Skin of body (tissue), 2 donors: ENCODE measurements around the gene EPB41L1. TPM values are rescaled to one million over a fixed set of nuclear protein-coding genes. Genes with fewer than 3 reads are reported as not detected.

Experiments
- DNase-seq: peaks from one replicate; lab custom pipeline; 2025; lab: John Stamatoyannopoulos, UW
- total RNA-seq: library from RNA; depleted of rRNA; stranded (reverse); fragments of >200 nt; gene quantifications from one replicate; pipeline ENCODE4 v1.2.3, GENCODE V29; 2014

The EPB41L1 gene
- total RNA-seq, 1 donor from 2014 or later: 18.1 TPM

DNA sequence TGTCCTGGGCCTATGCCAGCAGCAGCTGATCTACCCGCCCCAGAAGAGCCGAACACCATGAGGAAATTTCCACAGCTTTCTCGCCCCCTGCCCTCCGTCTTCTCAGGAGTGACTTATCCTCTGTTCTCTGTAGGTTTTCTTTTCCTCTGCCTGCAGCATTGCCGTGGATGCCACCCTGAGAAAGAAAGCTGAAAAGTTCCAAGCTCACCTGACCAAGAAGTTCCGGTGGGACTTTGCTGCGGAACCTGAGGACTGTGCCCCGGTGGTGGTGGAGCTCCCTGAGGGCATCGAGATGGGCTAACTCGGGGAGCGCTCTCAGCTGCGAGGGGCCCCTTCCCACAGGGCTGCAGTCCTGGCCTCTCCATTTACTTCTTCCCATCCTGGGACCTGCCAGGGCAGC, 100.9 kb downstream of the EPB41L1 start:
- DNase-seq: no peak

DNA sequence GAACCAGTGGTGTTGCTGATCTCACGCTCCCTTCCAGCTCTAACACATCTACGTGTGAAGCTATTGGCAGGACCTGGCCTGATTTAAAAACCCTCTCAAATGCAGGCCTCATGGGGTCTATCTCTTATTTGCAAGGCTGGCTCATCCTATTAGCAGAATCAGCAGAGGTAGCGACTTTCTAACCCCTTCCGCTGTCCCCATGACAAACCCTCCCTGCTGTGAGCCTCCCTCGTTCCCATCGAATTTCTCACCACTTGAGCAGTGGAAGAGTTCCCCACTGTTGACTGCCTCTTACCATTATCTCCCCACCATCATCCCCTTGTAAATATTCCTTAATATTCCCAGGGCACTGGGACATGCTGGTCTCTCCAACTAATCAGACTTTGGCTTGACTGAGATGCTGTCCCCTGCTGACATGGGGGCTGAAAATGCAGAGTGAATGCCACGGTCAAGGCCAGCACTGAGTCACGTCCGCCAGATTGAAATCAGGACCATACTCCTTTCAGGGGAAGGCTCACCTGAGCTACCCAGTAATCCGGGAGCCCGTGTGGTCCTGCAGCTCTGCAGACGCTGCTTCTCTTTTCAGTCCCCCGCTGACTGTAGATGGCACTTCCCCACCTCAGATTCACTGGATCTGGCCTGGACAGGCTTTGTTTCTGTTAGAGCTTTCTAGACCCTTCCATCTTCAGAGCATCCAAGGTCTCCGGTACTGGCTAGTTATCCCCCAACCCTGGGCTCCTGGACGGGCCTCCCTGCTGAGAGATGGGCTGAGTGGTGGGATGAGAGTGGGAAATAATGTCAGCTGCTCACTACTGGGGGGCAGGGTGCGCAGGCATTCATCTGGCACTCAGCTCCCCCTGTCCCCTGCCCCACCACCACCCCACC, 104.9 kb downstream of the EPB41L1 start:
- no peak for DNase-seq

DNA sequence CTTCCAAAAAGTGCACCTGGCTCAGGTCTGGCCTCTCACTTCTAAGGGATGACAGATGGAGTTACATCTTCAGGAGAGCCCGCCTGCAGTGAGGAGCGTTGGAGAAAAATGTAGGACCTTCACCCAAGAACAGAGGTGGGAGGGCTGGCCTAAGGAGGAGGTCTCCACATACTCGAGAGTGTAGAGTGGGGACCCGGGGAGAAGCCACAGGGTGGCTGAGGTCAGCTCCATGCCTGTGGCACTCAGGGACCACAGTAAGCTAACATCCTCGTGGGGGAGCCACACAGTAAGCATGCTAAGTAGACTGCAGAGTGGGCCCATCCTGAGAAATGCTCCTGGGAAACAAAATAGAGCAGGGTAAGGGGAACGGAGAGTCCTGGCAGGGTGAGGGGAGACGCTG, 105.8 kb downstream of the EPB41L1 start:
- DNase-seq: no peak

DNA sequence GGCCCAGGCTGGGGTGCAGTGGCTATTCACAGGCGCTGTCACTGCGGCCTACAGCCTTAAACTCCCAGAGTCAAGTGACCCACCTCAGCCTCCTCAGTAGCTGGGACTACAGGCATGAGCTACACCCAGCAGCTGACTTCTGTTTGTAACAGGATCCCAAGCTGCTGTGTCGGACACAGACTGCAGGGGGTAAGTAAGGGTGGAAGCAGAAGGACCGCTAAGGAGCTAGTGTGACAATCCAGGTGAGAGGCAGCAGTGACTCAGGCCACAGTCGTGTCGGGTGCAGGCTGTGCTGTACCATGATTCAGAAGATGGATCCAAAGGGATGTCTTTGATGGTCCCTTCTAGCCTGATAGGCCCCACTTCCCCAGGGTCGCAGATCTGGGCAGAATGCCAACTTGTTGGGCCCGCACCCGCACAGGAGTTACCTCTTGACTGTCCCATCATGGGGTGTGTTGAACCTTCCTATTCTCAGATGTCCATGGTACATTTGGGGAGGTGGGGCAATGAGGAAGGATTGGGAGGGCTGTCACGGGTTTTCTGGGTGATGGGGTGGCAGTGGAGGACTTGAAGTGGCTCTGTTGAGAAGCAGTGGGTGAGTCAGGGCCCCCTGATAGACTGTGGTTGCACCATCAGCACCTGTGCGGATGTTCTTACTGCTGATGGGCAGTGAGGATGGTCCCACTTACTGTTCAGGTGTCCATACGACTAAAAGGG, 107.0 kb downstream of the EPB41L1 start:
- DNase-seq: no peak

DNA sequence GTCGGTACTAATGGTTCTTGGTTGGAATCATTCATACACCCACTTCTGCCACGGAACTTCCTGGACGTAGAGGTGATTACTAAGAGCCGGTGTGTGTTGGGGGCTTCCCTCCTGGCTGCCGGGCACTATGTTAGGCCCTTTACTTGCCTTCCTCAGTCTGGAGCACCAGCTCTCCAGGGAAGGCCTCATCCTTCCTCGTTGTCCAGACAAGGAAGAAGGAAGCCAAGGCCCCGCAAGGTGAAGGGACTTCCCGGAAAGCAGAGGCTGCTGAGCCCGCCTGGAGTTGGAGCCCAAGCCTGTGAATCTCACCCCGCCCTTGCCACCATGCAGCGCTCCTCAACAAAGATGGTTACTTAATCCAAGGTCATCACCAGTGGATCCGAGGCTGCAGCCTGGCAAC, 107.9 kb downstream of the EPB41L1 start:
- DNase-seq: no peak

DNA sequence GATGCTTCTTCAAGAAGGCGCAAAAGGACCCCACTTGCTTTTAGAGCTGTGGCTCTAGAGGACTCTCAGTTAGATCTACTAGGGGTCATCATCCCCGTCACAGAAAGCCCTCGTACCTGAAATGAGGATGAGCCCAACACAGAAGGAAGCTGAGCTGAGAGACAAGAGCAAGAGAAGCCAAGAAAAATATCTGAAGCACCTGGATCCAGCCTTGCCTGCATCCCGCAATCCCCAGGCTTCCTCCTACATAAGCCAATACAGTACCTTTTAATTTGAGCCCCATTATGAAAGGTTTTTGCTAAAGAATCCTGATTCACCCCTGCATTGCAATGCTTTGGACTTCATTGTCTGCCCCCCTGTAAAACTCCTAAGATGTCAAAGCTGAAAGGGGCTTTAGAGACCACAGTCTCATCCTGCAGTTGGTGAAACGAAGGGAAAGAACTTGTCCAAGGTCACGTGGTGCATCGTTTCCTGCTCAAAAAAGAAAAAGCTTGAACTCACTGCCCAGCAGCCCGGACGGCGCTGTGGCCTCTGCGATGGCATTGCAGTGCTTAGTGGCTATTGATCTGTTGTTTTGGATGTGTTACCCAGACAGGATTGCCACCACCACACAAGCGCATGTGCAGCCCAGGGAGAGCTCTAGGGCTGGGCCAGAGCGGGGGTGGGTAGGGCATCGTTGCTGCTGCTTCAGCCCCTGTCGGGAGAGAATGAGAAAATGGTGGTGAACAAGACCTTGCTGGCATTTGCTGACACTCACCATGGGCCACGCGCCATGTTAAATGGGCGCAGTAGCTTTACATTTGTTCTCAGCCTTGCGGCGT, 110.1 kb downstream of the EPB41L1 start:
- no peak for DNase-seq

DNA sequence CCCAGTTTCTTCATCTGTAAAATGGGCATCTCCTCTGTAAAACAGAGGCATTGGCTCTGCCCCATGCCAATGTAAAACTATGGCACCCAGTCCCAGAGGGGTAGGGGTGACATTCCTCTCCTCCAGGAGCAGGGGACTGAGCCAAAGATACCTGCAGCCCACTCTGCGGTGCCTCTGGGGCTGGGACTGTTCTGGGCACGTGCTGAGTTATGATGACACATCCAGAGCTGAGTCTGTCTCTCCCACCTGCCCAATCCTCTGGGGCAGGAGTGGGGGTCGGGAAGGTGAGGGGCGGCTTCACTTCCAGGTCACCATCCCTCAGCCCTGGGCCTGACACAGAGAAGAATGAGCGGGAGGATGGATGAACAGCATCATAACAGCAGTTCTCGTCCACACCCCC, 111.6 kb downstream of the EPB41L1 start:
- DNase-seq: no peak

DNA sequence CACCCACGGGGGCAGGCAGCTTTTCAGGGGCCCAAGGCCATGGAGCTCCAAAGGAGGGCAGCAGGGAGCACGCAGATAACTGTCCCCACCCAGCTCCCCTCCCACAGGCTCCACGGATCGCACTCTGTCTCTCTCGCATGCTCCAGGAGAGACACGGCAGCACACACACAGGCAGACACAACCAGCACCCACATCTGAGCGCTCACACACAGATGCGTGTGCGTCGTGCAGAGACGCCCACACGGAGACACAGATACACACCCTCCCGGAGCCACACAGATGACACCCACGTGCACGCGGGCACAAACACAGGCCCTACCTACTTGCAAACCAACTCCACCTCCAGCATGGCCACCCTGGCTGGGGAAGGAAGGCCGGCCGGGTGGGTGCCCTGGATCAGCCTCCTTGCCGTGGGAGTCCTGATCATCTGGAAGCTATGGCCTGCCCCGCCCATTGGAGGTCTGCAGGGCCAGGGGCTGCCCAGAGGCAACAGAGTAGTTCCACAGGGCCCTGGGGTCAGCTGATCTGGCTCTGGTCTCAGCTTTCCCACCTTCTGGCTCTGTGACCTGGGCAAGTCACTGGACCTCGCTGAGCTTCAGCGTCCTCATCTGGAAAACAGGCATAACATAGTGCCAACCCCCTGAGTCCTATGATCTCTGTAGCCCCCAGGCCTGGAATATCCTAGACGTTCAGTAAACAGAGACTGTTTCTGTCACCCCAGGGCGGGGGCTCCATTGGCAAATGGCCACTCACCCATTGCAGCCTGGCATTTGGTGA, 113.3 kb downstream of the EPB41L1 start:
- DNase-seq: no peak

DNA sequence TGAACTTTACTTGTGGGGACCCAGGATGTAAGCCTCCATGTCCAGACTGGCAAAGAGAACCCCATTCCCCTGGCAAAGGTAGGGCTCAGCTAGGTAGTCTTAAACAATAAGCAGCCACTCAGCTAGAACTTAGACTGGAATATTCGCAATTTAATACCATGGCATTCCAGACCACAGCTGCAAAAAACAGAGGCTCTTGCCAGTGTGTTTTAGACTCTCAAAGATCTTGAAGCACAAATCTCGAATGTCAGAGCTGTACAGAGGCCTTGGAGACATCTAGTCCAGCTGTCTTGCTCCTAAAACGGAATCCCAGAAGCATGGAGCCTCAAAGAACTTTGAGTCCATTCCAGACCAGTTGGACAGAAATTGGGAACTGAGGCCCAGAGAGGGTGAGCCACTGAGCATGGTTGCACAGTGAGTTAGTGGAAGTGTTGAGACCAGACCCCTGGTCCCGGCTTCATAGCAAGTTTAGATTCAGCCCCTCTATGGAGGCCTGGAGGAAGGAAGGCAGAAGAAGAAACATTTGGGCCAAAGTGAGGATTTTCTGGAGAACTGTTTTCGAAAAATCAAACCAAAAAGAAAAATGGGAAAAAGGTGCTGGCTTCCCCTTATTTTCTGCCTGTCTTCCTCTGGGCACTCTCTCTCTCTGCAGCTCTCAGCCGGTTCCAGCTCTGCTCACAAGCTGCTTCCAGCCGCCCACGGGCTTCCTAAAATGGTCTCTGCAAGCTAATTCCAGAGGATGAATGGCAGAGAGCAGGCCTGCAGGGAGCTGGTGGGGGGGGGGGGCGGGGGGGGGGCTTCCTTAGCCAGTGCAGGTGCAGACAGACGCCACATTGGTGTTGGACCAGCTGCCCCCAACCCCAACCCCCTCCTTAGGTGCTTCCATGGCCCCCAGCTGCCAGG, 114.2 kb downstream of the EPB41L1 start:
- DNase-seq: no peak

DNA sequence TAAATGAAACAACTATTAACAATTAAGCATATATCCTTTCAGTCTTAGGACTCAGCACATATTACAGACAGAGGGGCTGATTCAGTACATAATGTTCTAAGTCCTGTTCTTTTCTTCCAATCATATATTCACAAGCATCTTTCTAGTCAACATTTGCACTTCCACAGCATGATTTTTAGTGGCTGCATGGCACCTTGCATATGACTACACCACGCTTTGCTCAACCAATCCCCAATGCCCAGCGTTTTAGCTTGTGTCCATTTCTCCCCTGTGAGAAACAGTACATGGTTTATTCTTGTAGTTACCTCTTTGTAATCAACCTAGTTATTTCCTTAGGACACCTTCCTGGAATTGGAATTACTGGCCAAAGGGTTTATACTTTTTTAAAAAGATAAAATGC, 115.0 kb downstream of the EPB41L1 start:
- no peak for DNase-seq

DNA sequence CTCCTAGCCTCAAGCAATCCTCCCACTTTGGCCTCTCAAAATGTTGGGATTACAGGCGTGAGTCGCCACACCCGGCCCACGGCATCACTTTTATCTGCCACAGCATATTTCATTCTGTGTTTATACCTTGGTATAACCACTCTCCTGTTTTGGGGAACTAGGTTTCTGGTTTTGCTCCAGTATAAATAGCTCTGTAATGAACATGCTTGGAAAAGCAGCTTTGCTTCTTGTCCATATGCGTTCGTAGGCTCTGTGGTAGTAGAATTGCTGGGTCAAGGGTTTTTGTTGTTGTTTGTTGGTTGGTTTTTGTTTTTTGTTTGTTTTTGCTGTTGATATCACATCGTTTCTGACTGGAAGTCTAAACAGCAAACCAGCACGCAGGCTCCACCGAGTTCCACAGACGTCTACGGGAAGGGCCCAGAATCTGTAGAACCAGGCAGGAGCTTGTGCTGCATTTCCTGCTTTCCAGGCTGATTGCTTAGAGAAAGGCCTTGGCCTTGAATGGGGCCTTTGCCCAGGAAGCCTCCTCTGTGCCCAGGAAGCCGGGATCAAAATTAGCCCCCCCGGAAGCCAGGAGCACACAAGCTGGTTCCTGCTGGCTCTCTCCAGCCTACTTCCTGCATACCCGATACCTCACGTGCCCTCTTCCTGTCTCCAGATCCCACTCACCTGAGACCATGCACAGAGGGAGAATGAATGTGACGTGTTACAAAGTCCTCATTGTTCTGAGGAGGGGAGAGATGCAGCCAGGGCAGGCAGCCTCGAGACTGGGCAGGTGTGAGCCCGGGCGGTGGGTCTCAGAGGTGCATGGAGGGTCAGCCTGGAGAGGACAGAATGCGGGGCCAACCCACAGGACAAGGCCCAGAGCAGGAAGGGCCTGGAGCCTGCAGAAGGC, 116.5 kb downstream of the EPB41L1 start:
- no peak for DNase-seq

DNA sequence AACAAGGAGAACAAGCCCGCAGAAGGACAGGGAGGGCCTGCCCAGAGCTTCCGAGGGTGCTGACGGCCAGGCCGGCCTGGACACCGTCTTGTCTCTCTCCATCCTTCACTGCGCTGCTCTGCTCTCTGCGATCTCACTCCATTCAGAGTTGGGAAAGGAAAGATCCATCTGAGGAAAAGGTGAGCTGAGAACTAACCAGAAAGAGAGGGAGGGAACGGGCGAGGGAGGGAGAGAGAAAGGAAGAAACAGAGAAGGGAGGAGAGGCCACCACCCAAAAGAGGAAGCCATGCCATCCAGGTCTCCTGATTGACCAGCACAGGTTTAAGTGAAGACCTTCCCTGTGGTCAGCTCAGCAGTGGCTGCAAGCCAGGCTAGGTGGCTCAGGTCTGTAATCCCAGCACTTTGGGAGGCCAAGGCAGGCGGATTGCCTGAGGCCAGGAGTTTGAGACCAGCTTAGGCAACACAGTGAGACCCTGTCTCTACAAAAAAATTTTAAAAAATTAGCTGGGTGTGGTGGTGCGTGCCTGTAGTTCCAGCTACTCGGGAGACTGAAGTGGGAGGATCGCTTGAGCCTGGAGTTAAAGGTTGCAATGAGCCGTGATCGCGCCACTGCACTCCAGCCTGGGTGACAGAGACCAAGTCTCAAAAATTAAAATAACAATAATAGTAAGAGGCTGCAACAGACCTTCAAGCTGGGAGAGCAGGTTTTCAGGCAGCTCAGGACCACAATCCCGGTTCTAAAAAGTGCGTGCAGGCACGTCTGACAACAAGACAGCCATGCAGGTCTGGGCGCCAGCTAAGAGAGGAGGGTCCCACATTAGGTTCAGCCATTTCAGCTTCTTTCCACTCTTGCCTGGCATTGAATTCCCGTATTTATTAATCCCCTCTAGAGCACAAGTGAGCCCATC, 117.4 kb downstream of the EPB41L1 start:
- DNase-seq: no peak

DNA sequence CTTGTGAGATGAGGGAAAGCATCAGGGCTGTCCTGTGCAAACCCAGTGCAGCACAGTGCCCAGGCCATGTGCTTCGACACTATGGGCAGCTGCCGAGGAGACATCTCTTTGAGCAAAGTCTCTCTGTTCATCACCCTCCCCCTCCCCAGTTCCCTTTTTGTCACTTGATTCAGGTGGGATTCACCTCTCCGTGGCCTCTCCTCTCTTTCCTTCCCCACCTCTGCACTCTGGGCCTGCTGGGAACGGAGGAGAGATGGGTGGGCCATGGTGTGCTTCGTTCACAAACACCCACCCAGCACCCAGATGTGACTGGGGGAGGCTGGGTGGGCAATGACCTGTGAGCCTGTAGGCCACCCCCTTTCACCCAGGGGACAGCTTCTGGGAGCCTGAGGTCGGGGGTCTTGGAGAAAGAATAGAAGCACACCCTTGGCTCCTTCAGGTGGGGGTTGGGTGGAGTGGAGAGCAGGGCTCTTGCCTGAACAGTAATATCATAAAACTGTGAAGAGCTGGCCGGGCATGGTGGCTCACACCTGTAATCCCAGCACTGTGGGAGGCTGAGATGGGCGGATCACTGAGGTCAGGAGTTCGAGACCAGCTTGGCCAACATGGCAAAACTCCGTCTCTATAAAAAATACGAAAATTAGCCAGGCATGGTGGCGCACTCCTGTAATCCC, 118.1 kb downstream of the EPB41L1 start:
- DNase-seq: no peak

DNA sequence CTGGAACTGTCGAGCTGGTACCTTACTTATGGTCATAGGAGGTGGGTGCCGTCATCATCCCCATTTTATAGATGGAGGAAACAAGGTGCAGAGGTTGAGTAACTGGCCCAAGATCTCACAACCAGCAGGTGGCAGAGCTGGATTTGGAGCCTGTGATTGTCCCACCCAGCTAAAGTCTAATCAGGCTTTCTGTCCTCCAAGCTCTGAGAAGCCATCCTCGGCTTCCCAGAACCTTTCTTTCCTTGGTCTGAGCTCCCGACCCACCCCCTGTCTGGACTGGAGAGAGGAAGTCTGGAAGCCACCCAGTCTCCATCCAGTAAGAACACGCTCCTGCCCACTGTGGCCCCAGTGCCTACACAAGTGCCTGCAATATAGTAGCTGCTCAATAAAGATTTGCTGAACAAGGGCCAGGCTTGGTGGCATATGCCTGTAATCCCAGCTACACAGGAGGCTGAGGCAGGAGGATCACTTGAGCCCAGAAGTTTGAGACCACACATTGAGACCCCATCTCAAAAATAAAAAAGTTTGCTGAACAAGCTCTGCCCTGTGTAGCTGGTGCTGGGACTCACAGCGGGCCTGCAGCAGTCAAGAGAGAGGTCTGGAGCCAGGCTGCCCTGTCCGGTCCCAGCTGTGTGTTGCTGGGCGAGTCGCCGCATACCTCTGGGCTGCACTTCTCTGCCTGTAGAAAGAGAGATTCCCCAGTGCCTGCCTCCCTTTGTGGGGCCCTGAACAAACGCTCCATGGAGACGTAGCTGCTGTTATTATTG, 119.1 kb downstream of the EPB41L1 start:
- no peak for DNase-seq

DNA sequence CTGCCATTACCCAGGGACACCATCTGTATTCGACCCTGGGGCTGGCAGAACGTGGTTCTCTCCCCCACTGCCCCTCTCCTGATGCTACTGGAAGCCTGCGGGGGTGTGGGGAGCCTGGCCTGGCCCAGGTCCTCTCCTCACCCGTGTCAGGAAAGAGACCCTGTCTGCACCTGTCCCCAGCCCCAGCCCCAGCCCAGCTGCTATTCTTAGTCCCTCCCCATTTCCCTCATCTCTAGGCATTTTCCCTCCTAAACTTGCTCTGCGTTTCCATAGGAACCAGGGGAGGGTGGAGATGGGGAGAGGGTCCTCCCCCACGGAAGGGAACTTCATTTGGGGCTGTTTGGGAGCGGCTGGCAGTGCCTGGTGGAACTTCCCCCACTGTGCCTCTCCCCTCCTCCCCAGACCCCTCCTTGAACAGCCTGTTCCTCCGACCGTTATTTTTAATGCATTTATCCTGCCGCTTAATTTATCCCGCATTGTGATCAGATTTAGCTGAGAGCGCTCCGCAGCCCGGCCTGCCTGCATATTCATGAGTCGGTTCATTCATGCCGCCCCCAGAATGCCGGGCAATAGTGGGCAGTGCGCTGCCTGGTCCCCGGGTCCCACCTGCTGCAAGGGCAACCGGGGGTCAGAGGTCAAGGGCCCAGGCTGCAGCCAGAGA, 119.8 kb downstream of the EPB41L1 start:
- DNase-seq: no peak

DNA sequence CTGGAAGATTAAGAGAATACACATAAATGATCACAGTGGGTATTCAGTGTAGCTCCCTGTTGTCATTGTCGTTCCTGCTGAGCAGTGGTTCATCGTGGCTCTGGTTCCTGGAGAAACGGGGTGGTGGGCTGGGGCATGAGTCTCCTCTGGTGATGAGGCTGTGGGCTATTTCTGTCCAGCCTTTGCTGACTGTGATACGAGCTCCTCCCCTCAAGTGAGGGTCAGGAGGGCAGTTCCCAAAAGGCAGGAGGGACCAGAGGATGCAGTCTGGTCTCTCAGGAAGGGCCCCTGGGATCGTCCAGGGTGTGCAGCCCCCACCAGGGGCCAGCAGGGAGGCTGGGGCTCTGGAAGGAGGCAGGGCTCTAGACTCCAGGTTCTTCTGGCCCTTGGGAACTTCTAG, 120.5 kb downstream of the EPB41L1 start:
- DNase-seq: no peak
